HT-29 (cell line): Measurements from ENCODE around the gene TBC1D21. TPM values are rescaled to one million over a fixed set of nuclear protein-coding genes. Genes with fewer than 3 reads are reported as not detected.

Experiments used
- DNase-seq: peaks from one replicate; pipeline ENCODE4 v3.0.0-alpha.2; 2015; ENCODE audit warnings: low spot score
- total RNA-seq: library from RNA; depleted of rRNA; stranded (reverse); fragments of >200 nt; shearing (Covaris generic); gene quantifications from 2 replicates; pipeline ENCODE4 v1.2.3, GENCODE V29; 2014; rRNA removed

Gene TBC1D21
- not detected in 2 replicates for total RNA-seq

- DNase-seq: no peak
Measured at GRCh38 chr15:73873456-73873855, at the start of gene TBC1D21. TSS of gene TBC1D21 (plus strand) at chr15:73873564. CDS start at chr15:73873710, 146 bp downstream.

- no peak for DNase-seq
Measured at GRCh38 chr15:73826711-73827251, 46.6 kb upstream of the TBC1D21 start.

- DNase-seq: no peak
Measured at GRCh38 chr15:73829523-73829922, 43.8 kb upstream of the TBC1D21 start.

- DNase-seq: no peak
Measured at GRCh38 chr15:73832657-73833056, 40.7 kb upstream of the TBC1D21 start.

- DNase-seq: no peak
Measured at GRCh38 chr15:73836845-73837244, 36.5 kb upstream of the TBC1D21 start.

GRCh38 chr15:73838831-73839426 is 34.4 kb upstream of the TBC1D21 start:
- no peak for DNase-seq

GRCh38 chr15:73839699-73840377 is 33.5 kb upstream of the TBC1D21 start:
- no peak for DNase-seq

- DNase-seq: no peak
Measured at GRCh38 chr15:73840771-73841170, 32.6 kb upstream of the TBC1D21 start.

GRCh38 chr15:73841756-73842725 is 31.3 kb upstream of the TBC1D21 start:
- DNase-seq: no peak

- no peak for DNase-seq
Measured at GRCh38 chr15:73843787-73844186, 29.6 kb upstream of the TBC1D21 start.

- no peak for DNase-seq
Measured at GRCh38 chr15:73844356-73844755, 29.0 kb upstream of the TBC1D21 start.

- DNase-seq: no peak
Measured at GRCh38 chr15:73845507-73845906, 27.9 kb upstream of the TBC1D21 start.

- no peak for DNase-seq
Measured at GRCh38 chr15:73845907-73846306, 27.5 kb upstream of the TBC1D21 start.

- DNase-seq: no peak
Measured at GRCh38 chr15:73849641-73850040, 23.7 kb upstream of the TBC1D21 start.

- DNase-seq: no peak
Measured at GRCh38 chr15:73850228-73850627, 23.1 kb upstream of the TBC1D21 start.

- peak; percentile 73 for DNase-seq
Measured at GRCh38 chr15:73851689-73852088, 21.7 kb upstream of the TBC1D21 start.

GRCh38 chr15:73852507-73852906 is 20.9 kb upstream of the TBC1D21 start:
- no peak for DNase-seq

GRCh38 chr15:73854265-73854664 is 19.1 kb upstream of the TBC1D21 start:
- DNase-seq: no peak

- no peak for DNase-seq
Measured at GRCh38 chr15:73856458-73857192, 16.7 kb upstream of the TBC1D21 start.

GRCh38 chr15:73857193-73857920 is 16.0 kb upstream of the TBC1D21 start:
- no peak for DNase-seq

- no peak for DNase-seq
Measured at GRCh38 chr15:73858062-73858461, 15.3 kb upstream of the TBC1D21 start.
